GM12892 (cell line): ENCODE data around the gene ACSF3.

Experiments used
- POLR2A ChIP-seq: IDR thresholded peaks from 2 replicates; pipeline ENCODE4 v1.6.1; 2011; ENCODE audit warnings: low read depth, low read length, control low read depth
- POLR2AphosphoS5 ChIP-seq: IDR thresholded peaks from 2 replicates; pipeline ENCODE4 v1.6.1; 2011; ENCODE audit warnings: low read depth, low read length, control low read depth

- TF ChIP-seq POLR2A (no peak), POLR2AphosphoS5 (no peak)
These were observed 50.4 kb downstream of the ACSF3 start for GRCh38 chr16:89143911-89144675.
